Measurements from ENCODE around the gene DARS2. TPM values are rescaled to one million over a fixed set of nuclear protein-coding genes. Genes with fewer than 3 reads are reported as not detected.
"Not testable (repeated sequence)": the region's sequence is repeated elsewhere in the genome, so short reads cannot be mapped to it uniquely, and the experiment has no call there.

DARS2 gene
- polyA plus RNA-seq, 1 donor = 23.6 TPM

DNA sequence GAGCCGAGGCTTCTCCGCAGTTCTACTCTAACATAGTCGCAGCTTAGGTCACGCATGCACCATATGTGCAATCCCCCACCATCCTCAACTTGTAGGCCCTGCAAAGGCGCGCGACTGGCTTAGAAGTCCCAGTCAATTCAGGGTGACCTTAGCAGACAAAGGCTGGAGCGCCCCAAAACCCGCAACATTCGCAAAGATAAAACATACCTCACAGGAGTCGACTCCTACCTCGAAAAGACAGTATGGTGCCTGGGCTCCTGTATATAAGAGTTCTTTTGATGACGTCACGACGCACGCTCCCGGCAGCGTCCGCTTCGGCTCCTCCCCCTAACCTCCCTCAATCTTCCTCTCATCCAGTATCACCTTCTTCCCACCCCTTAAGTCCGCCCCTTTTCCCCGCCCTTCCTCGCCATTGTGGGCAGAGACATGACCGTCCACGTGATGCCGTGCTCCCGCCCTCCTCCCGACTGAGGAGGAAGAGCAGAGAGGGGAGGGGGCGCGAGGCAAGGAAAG is 43.3 kb downstream of the DARS2 start, which contains the start of gene GAS5:
GAS5 (minus strand) TSS at position 237 of the 513 bp plus-strand sequence.
- WGBS (ENCODE audit: insufficient coverage, low lambda C conversion rate) = no CpG with 5 or more reads among the region's 30 CpGs
- peak; percentile 100 for DNase-seq
- H3K27ac ChIP-seq (ENCODE audit: low read length) = peak within 1 kb of the TSS; percentile 99
- H3K4me1 ChIP-seq (ENCODE audit: control insufficient read depth, insufficient read depth, low read length) = peaks cover 15% of the 10 kb centered on the region
- H3K4me3 ChIP-seq (ENCODE audit: low read length) = peak within 1 kb of the TSS; percentile 88
- H3K9me3 ChIP-seq (ENCODE audit: control insufficient read depth, low read depth, low read length) = no peaks in the 10 kb centered on the region
- H3K36me3 ChIP-seq (ENCODE audit: control insufficient read depth, insufficient read depth, low read length) = peaks cover 43% of the 10 kb centered on the region
- H3K27me3 ChIP-seq (ENCODE audit: control insufficient read depth, insufficient read depth, low read length) = no peaks in the 10 kb centered on the region

DNA sequence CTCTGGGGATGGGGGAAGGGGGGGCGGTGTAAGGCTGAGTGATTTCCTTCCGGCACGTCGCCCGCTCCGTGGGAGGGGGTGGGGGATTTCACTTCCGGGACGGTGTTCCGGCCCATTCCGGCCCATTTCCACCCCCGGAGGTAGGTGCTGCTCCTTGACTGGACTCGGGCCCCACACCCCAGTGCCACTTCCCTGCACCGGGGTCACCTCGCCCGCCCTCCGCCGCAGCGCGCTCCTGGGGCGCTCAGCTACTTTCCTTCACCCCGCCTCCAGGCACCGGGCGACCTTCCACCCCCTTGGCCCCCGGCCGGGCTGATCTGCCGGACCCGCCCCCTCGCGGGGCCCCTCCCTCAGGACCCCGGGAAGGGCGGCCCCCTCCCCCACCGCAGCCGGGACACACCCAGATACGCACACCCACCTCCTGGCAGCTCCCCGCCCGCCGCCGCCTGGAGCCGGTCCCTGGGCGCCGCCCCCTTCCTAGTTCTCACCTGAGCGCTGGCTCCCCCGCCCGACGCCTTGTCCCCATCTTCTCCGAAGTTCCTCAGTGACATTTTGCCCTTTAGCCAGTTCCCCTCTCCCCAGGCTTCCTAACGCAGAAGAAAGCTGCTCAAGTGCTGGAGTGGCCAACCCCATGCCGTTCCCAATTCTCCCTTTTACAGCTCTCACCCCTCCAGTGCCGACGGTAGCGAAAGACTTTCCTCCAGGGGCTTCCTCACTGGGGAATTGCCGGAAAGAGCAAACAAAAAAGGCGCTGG is 44.0 kb downstream of the DARS2 start, which contains the start of gene ZBTB37:
ZBTB37 (plus strand) TSS at position 115 of the 755 bp plus-strand sequence. CDS start 1,846 bp downstream, outside the sequence.
- WGBS (ENCODE audit: insufficient coverage, low lambda C conversion rate) = no CpG with 5 or more reads among the region's 53 CpGs
- H3K27ac ChIP-seq (ENCODE audit: low read length) = peak within 1 kb of the TSS; percentile 99
- peak; percentile 93 to 98 for DNase-seq
- H3K4me3 ChIP-seq (ENCODE audit: low read length) = peak within 1 kb of the TSS; percentile 88
- peaks cover 38% of the 10 kb centered on the region for H3K36me3 ChIP-seq (ENCODE audit: control insufficient read depth, insufficient read depth, low read length)
- H3K9me3 ChIP-seq (ENCODE audit: control insufficient read depth, low read depth, low read length) = no peaks in the 10 kb centered on the region
- H3K4me1 ChIP-seq (ENCODE audit: control insufficient read depth, insufficient read depth, low read length) = peaks cover 15% of the 10 kb centered on the region
- no peaks in the 10 kb centered on the region for H3K27me3 ChIP-seq (ENCODE audit: control insufficient read depth, insufficient read depth, low read length)

- Histone ChIP-seq H3K36me3 (ENCODE audit: control insufficient read depth, insufficient read depth, low read length) (peaks cover 34% of the 10 kb centered on the region), H3K4me3 (ENCODE audit: low read length) (peak overlapping the region; percentile 88), H3K27me3 (ENCODE audit: control insufficient read depth, insufficient read depth, low read length) (no peaks in the 10 kb centered on the region), H3K9me3 (ENCODE audit: control insufficient read depth, low read depth, low read length) (no peaks in the 10 kb centered on the region), H3K27ac (ENCODE audit: low read length) (peak overlapping the region; percentile 99), H3K4me1 (ENCODE audit: control insufficient read depth, insufficient read depth, low read length) (peaks cover 15% of the 10 kb centered on the region)
- DNase-seq = no peak
- WGBS (ENCODE audit: insufficient coverage, low lambda C conversion rate) = 0% methylated on average over 1 of the region's 5 CpGs
These were observed 44.5 kb downstream of the DARS2 start for GRCh38 chr1:173869021-173869359.

GRCh38 chr1:173870252-173871075 is 46.0 kb downstream of the DARS2 start:
- no peaks in the 10 kb centered on the region for H3K9me3 ChIP-seq (ENCODE audit: control insufficient read depth, low read depth, low read length)
- peaks cover 22% of the 10 kb centered on the region for H3K36me3 ChIP-seq (ENCODE audit: control insufficient read depth, insufficient read depth, low read length)
- peak in 1 of 2 donors; percentile 42 for DNase-seq
- no peak overlapping the region for H3K4me3 ChIP-seq (ENCODE audit: low read length)
- H3K27ac ChIP-seq (ENCODE audit: low read length) = peak overlapping the region; percentile 99
- no peaks in the 10 kb centered on the region for H3K27me3 ChIP-seq (ENCODE audit: control insufficient read depth, insufficient read depth, low read length)
- H3K4me1 ChIP-seq (ENCODE audit: control insufficient read depth, insufficient read depth, low read length) = peaks cover 15% of the 10 kb centered on the region
- no CpG with 5 or more reads among the region's 15 CpGs for WGBS (ENCODE audit: insufficient coverage, low lambda C conversion rate)

GRCh38 chr1:173871091-173871490 is 46.6 kb downstream of the DARS2 start:
- no peaks in the 10 kb centered on the region for H3K9me3 ChIP-seq (ENCODE audit: control insufficient read depth, low read depth, low read length)
- WGBS (ENCODE audit: insufficient coverage, low lambda C conversion rate) = 100% methylated on average over 1 of the region's 5 CpGs
- H3K4me3 ChIP-seq (ENCODE audit: low read length) = no peak overlapping the region
- no peak overlapping the region for H3K27ac ChIP-seq (ENCODE audit: low read length)
- H3K36me3 ChIP-seq (ENCODE audit: control insufficient read depth, insufficient read depth, low read length) = peaks cover 19% of the 10 kb centered on the region
- no peaks in the 10 kb centered on the region for H3K27me3 ChIP-seq (ENCODE audit: control insufficient read depth, insufficient read depth, low read length)
- DNase-seq = no peak
- H3K4me1 ChIP-seq (ENCODE audit: control insufficient read depth, insufficient read depth, low read length) = peaks cover 15% of the 10 kb centered on the region

DNA sequence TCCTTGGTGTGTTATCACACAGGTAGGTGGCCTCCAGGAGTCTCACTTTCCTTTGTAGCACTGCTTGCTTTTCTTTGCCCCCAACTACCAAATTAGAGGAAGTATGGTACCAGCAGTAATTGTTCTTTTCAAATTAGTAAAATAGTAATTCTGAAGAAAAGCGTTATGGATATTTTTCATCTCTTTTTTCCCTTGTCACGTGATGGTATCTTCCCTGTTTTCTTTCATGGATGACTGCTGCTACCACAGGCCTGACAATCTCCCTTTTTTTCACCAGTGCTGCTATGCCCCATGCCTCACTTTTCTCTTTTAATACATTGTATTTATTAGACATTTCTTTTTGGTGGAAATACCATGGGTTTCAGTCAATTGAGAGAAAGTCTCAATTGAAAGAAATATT is 47.0 kb downstream of the DARS2 start:
- DNase-seq = no peak
- Histone ChIP-seq H3K36me3 (ENCODE audit: control insufficient read depth, insufficient read depth, low read length) (peaks cover 15% of the 10 kb centered on the region), H3K27me3 (ENCODE audit: control insufficient read depth, insufficient read depth, low read length) (no peaks in the 10 kb centered on the region), H3K9me3 (ENCODE audit: control insufficient read depth, low read depth, low read length) (no peaks in the 10 kb centered on the region), H3K27ac (ENCODE audit: low read length) (no peak overlapping the region), H3K4me3 (ENCODE audit: low read length) (no peak overlapping the region), H3K4me1 (ENCODE audit: control insufficient read depth, insufficient read depth, low read length) (peaks cover 13% of the 10 kb centered on the region)
- 83% methylated on average over 2 of the region's 2 CpGs for WGBS (ENCODE audit: insufficient coverage, low lambda C conversion rate)

- H3K27ac ChIP-seq (ENCODE audit: low read length) = no peak overlapping the region
- no peaks in the 10 kb centered on the region for H3K9me3 ChIP-seq (ENCODE audit: control insufficient read depth, low read depth, low read length)
- H3K4me1 ChIP-seq (ENCODE audit: control insufficient read depth, insufficient read depth, low read length) = no peaks in the 10 kb centered on the region
- DNase-seq = no peak
- H3K36me3 ChIP-seq (ENCODE audit: control insufficient read depth, insufficient read depth, low read length) = peaks cover 11% of the 10 kb centered on the region
- H3K27me3 ChIP-seq (ENCODE audit: control insufficient read depth, insufficient read depth, low read length) = no peaks in the 10 kb centered on the region
- 80% methylated on average over 1 of the region's 5 CpGs for WGBS (ENCODE audit: insufficient coverage, low lambda C conversion rate)
- H3K4me3 ChIP-seq (ENCODE audit: low read length) = no peak overlapping the region
These were observed 52.3 kb downstream of the DARS2 start for GRCh38 chr1:173876732-173877131.

- Histone ChIP-seq H3K4me3 (ENCODE audit: low read length) (no peak overlapping the region), H3K9me3 (ENCODE audit: control insufficient read depth, low read depth, low read length) (no peaks in the 10 kb centered on the region), H3K27ac (ENCODE audit: low read length) (no peak overlapping the region), H3K36me3 (ENCODE audit: control insufficient read depth, insufficient read depth, low read length) (peaks cover 11% of the 10 kb centered on the region), H3K4me1 (ENCODE audit: control insufficient read depth, insufficient read depth, low read length) (no peaks in the 10 kb centered on the region), H3K27me3 (ENCODE audit: control insufficient read depth, insufficient read depth, low read length) (no peaks in the 10 kb centered on the region)
- DNase-seq = no peak
These were observed 53.8 kb downstream of the DARS2 start for GRCh38 chr1:173878251-173878650.

GRCh38 chr1:173881117-173881516 is 56.6 kb downstream of the DARS2 start:
- H3K9me3 ChIP-seq (ENCODE audit: control insufficient read depth, low read depth, low read length); H3K27me3 ChIP-seq (ENCODE audit: control insufficient read depth, insufficient read depth, low read length); H3K4me3 ChIP-seq (ENCODE audit: low read length); H3K27ac ChIP-seq (ENCODE audit: low read length); H3K4me1 ChIP-seq (ENCODE audit: control insufficient read depth, insufficient read depth, low read length); DNase-seq: not testable (repeated sequence)
- peaks cover 13% of the 10 kb centered on the region for H3K36me3 ChIP-seq (ENCODE audit: control insufficient read depth, insufficient read depth, low read length)
- no CpG with 5 or more reads among the region's 4 CpGs for WGBS (ENCODE audit: insufficient coverage, low lambda C conversion rate)

DNA sequence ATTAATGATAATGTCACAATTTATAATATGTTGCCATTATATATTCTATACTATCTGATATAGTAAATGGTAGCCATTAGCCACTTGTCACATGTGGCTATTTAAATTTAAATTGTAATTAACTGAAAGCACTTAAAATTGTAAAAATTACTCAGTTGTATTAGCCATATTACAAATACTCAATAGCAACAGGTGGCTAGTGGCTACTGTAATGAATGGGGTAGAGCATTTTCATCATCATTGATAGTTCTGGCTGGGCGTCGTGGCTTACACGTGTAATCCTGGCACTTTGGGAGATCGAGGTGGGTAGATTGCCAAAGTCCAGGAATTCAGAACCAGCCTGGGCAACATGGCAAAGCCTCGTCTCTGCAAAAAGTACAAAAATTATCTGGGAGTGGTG is 60.2 kb downstream of the DARS2 start:
- no peak for DNase-seq
- H3K9me3 ChIP-seq (ENCODE audit: control insufficient read depth, low read depth, low read length) = no peaks in the 10 kb centered on the region
- WGBS (ENCODE audit: insufficient coverage, low lambda C conversion rate) = no CpG with 5 or more reads among the region's 5 CpGs
- H3K27ac ChIP-seq (ENCODE audit: low read length) = no peak overlapping the region
- H3K4me1 ChIP-seq (ENCODE audit: control insufficient read depth, insufficient read depth, low read length) = no peaks in the 10 kb centered on the region
- H3K27me3 ChIP-seq (ENCODE audit: control insufficient read depth, insufficient read depth, low read length) = no peaks in the 10 kb centered on the region
- peaks cover 17% of the 10 kb centered on the region for H3K36me3 ChIP-seq (ENCODE audit: control insufficient read depth, insufficient read depth, low read length)
- no peak overlapping the region for H3K4me3 ChIP-seq (ENCODE audit: low read length)

All from large intestine (tissue), 3 donors.